Ramos (cell line): ENCODE data around the gene TMEM176A.

Experiments
- in situ Hi-C: fragments of 300-500 bp; cut with MboI; formaldehyde crosslinking; loops from one replicate; pipeline ENCODE4 v1.14.3; 2022; ENCODE audit warnings: low sequenced_read_pairs; ENCODE audit not compliant: unreplicated experiment

Gene TMEM176A

GRCh38 chr7:150784954-150785353 lies 15.6 kb upstream of the TMEM176A start:
- in situ Hi-C loops, result loop anchor here (5.0 to 10.0 kb wide), 2 partner anchors 202 to 320 kb away; no protein-coding TSS in a partner anchor

- in situ Hi-C loops, result loop anchor here (5.0 to 10.0 kb wide), 2 partner anchors 200 to 317 kb away; no protein-coding TSS in a partner anchor
These were observed 13.0 kb upstream of the TMEM176A start for GRCh38 chr7:150787321-150788281.

- in situ Hi-C loops, result loop anchor here (5.0 to 10.0 kb wide), 2 partner anchors 199 to 316 kb away; no protein-coding TSS in a partner anchor
These were observed 11.9 kb upstream of the TMEM176A start for GRCh38 chr7:150788474-150789269.

- in situ Hi-C loops, result no loop called here
These were observed 10.0 kb upstream of the TMEM176A start for GRCh38 chr7:150790416-150791075.

GRCh38 chr7:150791304-150791703 lies 9.3 kb upstream of the TMEM176A start:
- in situ Hi-C loops, result no loop called here

GRCh38 chr7:150791746-150792452 lies 8.7 kb upstream of the TMEM176A start:
- in situ Hi-C loops, result no loop called here

- in situ Hi-C loops, result no loop called here
These were observed 6.9 kb upstream of the TMEM176A start for GRCh38 chr7:150793569-150794238.

GRCh38 chr7:150797661-150798060 lies 2.9 kb upstream of the TMEM176A start:
- in situ Hi-C loops, result no loop called here

- in situ Hi-C loops, result no loop called here
These were observed 1.4 kb upstream of the TMEM176A start for GRCh38 chr7:150799156-150799555.

GRCh38 chr7:150799741-150800580 lies 608 bp upstream of the TMEM176A start, which contains the start of gene TMEM176B:
Gene TMEM176B (minus strand): TSS chr7:150800364. CDS start chr7:150796569, 3,795 bp downstream.
- in situ Hi-C loops, result no loop called here

GRCh38 chr7:150801242-150801945 lies 825 bp downstream of the TMEM176A start:
- in situ Hi-C loops, result no loop called here

- in situ Hi-C loops, result no loop called here
These were observed 1.6 kb downstream of the TMEM176A start for GRCh38 chr7:150801946-150802771.

- in situ Hi-C loops, result no loop called here
These were observed 2.7 kb downstream of the TMEM176A start for GRCh38 chr7:150803161-150803860.

- in situ Hi-C loops, result no loop called here
These were observed 4.2 kb downstream of the TMEM176A start for GRCh38 chr7:150804802-150805201.

- in situ Hi-C loops, result no loop called here
These were observed 5.3 kb downstream of the TMEM176A start for GRCh38 chr7:150805864-150806263.

GRCh38 chr7:150806454-150806853 lies 5.9 kb downstream of the TMEM176A start:
- in situ Hi-C loops, result no loop called here
